K562 (cell line): ENCODE measurements around the gene RPAIN. TPM values are rescaled to one million over a fixed set of nuclear protein-coding genes. Genes with fewer than 3 reads are reported as not detected.

Source experiments
- ATAC-seq: fragments of 200-7000 bp; cut with Tn5 transposase; 3 replicates; pipeline ENCODE4 v1.9.1; 2020; ENCODE audit warnings: moderate library complexity
- BruUV-seq: library from RNA; stranded (reverse); fragments of 400-500 nt; replicated peaks from 2 replicates; lab custom pipeline; 2021; lab: Mats Ljungman, UMichigan
- CTCF ChIA-PET: fragments of 300-600 bp; formaldehyde crosslinking; extraction: SDS; loops from one replicate; lab custom pipeline; 2021; ENCODE audit warnings: low intra/inter-chr PET ratio; lab: Yijun Ruan, JAX
- POLR2A ChIA-PET: fragments of 300-600, 350-650 bp; sonication (Branson Sonifier 250); formaldehyde crosslinking; extraction: SDS; loops from one replicate; lab custom pipeline; 2021; ENCODE audit warnings: antibody characterized with exemption, inconsistent platforms; lab: Yijun Ruan, JAX
- DNase-seq, 4 experiments: peaks; one replicate each; pipeline versions ENCODE4 v3.0.0 to v3.0.0-alpha.2; 2011 to 2018; ENCODE audit warnings: low spot score in 3 of 4, mixed read lengths in 3 of 4; ENCODE audit errors: extremely low read depth in 1 of 4
- FAIRE-seq: peaks from 2 replicates; lab custom pipeline; 2011; peaks lifted over from hg19 to GRCh38; lab: Jason Lieb, UNC
- H2AFZ ChIP-seq: 2 replicates; pipeline ENCODE4 v1.6.0; 2011; ENCODE audit warnings: low read depth, low read length, control low read depth, inconsistent platforms
- H3K27ac ChIP-seq: fragments of 200-600 bp; 3 replicates; pipeline ENCODE4 v1.8.0; 2011; ENCODE audit warnings: low read depth, mild to moderate bottlenecking, control low read depth, inconsistent platforms, low read length, moderate library complexity, mixed read lengths; ENCODE audit errors: extremely low read depth
- H3K27me3 ChIP-seq, 2 experiments: fragments of 300-600 bp in 1 of 2; 2 replicates in 1 of 2; 3 replicates in 1 of 2; pipeline versions ENCODE4 v1.6.0 to v1.8.0; 2011; ENCODE audit warnings: inconsistent platforms in 2 of 2, low read length in 2 of 2, mild to moderate bottlenecking in 1 of 2, mixed read lengths in 1 of 2, moderate library complexity in 1 of 2; ENCODE audit not compliant: control insufficient read depth in 2 of 2, insufficient read depth in 2 of 2
- H3K36me3 ChIP-seq: fragments of 300-600 bp; 3 replicates; pipeline ENCODE4 v1.8.0; 2011; ENCODE audit warnings: mild to moderate bottlenecking, low read length, inconsistent platforms; ENCODE audit not compliant: control insufficient read depth, insufficient read depth
- H3K4me1 ChIP-seq, 2 experiments: fragments of 200-600 bp in 1 of 2; replicated peaks in 1 of 2; 2 replicates in 1 of 2; 3 replicates in 1 of 2; pipeline versions ENCODE4 v1.5.1 to v1.8.0; 2011; ENCODE audit warnings: inconsistent platforms in 2 of 2, low read length in 2 of 2, mild to moderate bottlenecking in 1 of 2, mixed read lengths in 1 of 2, moderate library complexity in 1 of 2; ENCODE audit not compliant: control insufficient read depth in 2 of 2, insufficient read depth in 2 of 2
- H3K4me2 ChIP-seq: 2 replicates; pipeline ENCODE4 v1.6.1; 2011; ENCODE audit warnings: low read length, control low read depth, inconsistent platforms, mixed read lengths; ENCODE audit not compliant: insufficient read depth
- H3K4me3 ChIP-seq: fragments of 200-600 bp; sonication (generic), shearing (Covaris generic); 2 replicates; pipeline ENCODE4 v1.5.1; 2016; ENCODE audit warnings: control low read depth, inconsistent platforms
- H3K79me2 ChIP-seq: fragments of 200-600 bp; 3 replicates; pipeline ENCODE4 v1.8.0; 2011; ENCODE audit warnings: low read length, inconsistent platforms; ENCODE audit not compliant: control insufficient read depth, insufficient read depth
- H3K9ac ChIP-seq, 2 experiments: 2 replicates each; pipeline versions ENCODE4 v1.6.0 to v1.6.1; 2011; ENCODE audit warnings: low read depth in 2 of 2, low read length in 2 of 2, control low read depth in 1 of 2, inconsistent platforms in 1 of 2, mild to moderate bottlenecking in 1 of 2, mixed read lengths in 1 of 2; ENCODE audit not compliant: insufficient read depth in 1 of 2
- H3K9me1 ChIP-seq: one replicate; pipeline ENCODE4 v1.6.0; 2011; ENCODE audit warnings: inconsistent platforms, mild to moderate bottlenecking, low read length, moderate library complexity; ENCODE audit not compliant: control insufficient read depth, insufficient read depth
- H3K9me3 ChIP-seq: replicated peaks from 2 replicates; pipeline ENCODE4 v1.5.1; 2011; ENCODE audit warnings: low read depth, low read length, inconsistent platforms; ENCODE audit not compliant: control insufficient read depth, insufficient read depth
- H4K20me1 ChIP-seq: replicated peaks from 2 replicates; pipeline ENCODE4 v1.6.1; 2011; ENCODE audit warnings: low read length, inconsistent platforms, mixed read lengths; ENCODE audit not compliant: control insufficient read depth, insufficient read depth
- CREB5 ChIP-seq: fragments of 250-450 bp; sonication (Bioruptor Pico); IDR thresholded peaks from 2 replicates; pipeline ENCODE4 v1.5.0; 2020; ENCODE audit warnings: mild to moderate bottlenecking
- E4F1 ChIP-seq: fragments of 250-450 bp; sonication (Bioruptor Pico); IDR thresholded peaks from 2 replicates; pipeline ENCODE4 v1.5.0; 2021; ENCODE audit warnings: mild to moderate bottlenecking, borderline replicate concordance
- GMEB1 ChIP-seq: fragments of 250-450 bp; sonication (Bioruptor Pico); IDR thresholded peaks from 2 replicates; pipeline ENCODE4 v1.4.0; 2020; ENCODE audit warnings: mild to moderate bottlenecking
- MCM7 ChIP-seq, 2 experiments: fragments of 450-650 bp; IDR thresholded peaks; 2 replicates each; pipeline ENCODE4 v1.6.1; 2016 to 2018
- SMARCE1 ChIP-seq: fragments of 450-650 bp; IDR thresholded peaks from 2 replicates; pipeline ENCODE4 v1.7.1; 2016; ENCODE audit warnings: mild to moderate bottlenecking
- ZC3H8 ChIP-seq: fragments of 450-650 bp; IDR thresholded peaks from 2 replicates; pipeline ENCODE4 v1.6.1; 2017
- ZNF395 ChIP-seq: fragments of 200-800 bp; sonication (Bioruptor generic); IDR thresholded peaks from 2 replicates; pipeline ENCODE4 v1.6.1; 2017; ENCODE audit warnings: missing genetic modification characterization, missing compliant biosample characterization
- WGBS: fragments of 100-300 bp; shearing (Covaris generic); methylation state at CpG from one replicate; pipeline ENCODE4 v1.1.6; 2016; ENCODE audit warnings: low coverage, mixed read lengths; ENCODE audit not compliant: insufficient coverage; ENCODE audit errors: missing lambda C conversion rate; 5-methylcytosine and 5-hydroxymethylcytosine counted together
- in situ Hi-C: fragments of 300-500 bp; cut with MboI; formaldehyde crosslinking; loops from 4 replicates; pipeline ENCODE4 v1.15.0; 2018; ENCODE audit warnings: inconsistent platforms, mixed read lengths
- intact Hi-C: fragments of 100-400 bp; cut with micrococcal nuclease; formaldehyde crosslinking; loops from 2 replicates; pipeline ENCODE4 v1.14.2; 2022
- polyA plus RNA-seq, 8 experiments: library from polyadenylated mRNA; depleted of rRNA in 4 of 8; stranded (reverse) in 5 of 8; unstranded in 3 of 8; fragments of >200 nt; fragmentation: Nextera tagmentation in 2 of 8; fragmentation: Illumina TruSeq in 1 of 8; extraction: Ambion mirVana in 2 of 8; extraction: Trizol in 1 of 8; gene quantifications; 2 replicates each; pipeline versions ENCODE4 v1.2.1 to v1.2.3, GENCODE V29; 2011 to 2014; ENCODE audit warnings: inconsistent platforms in 1 of 8, missing spikeins in 1 of 8
- total RNA-seq, 7 experiments: library from RNA; depleted of rRNA in 6 of 7; stranded (reverse); fragments of >200 nt in 6 of 7; fragmentation: Illumina TruSeq in 2 of 7; extraction: Trizol in 2 of 7; gene quantifications; 2 replicates each; pipeline versions ENCODE4 v1.2.1 to v1.2.3, GENCODE V29; 2011 to 2021; ENCODE audit warnings: low replicate concordance in 1 of 7
- TF ChIP-seq, protein P1 (sequence below): fragments of 250-450 bp; sonication (Bioruptor Pico); IDR thresholded peaks from 2 replicates; pipeline ENCODE4 v1.8.0; 2022; ENCODE audit warnings: inconsistent platforms, mild to moderate bottlenecking, moderate library complexity, borderline replicate concordance
- TF ChIP-seq, protein P2 (sequence below), 2 experiments: fragments of 450-650 bp in 1 of 2; sonication (generic) in 1 of 2; formaldehyde crosslinking in 1 of 2; IDR thresholded peaks in 1 of 2; conservative IDR thresholded peaks in 1 of 2; 2 replicates each; pipeline versions ENCODE4 v1.6.1 to v1.8.1; 2016 to 2023; ENCODE audit warnings: mild to moderate bottlenecking in 2 of 2, moderate library complexity in 2 of 2, inconsistent platforms in 1 of 2, missing genetic modification reagents in 1 of 2

Gene RPAIN
- total and polyA plus RNA-seq, 9 of the 15 experiments (the other 6 are each of a cell fraction or from before 2014, with no cell fraction given): 27.3 to 63.7 (median 38.5) TPM

GRCh38 chr17:5370411-5370810 lies 49.6 kb upstream of the RPAIN start (continued):
- TF ChIP-seq GMEB1 (CRISPR knock-in tag) (no peak), CREB5 (CRISPR knock-in tag) (no peak), SMARCE1 (no peak), ZC3H8 (no peak)

DNA sequence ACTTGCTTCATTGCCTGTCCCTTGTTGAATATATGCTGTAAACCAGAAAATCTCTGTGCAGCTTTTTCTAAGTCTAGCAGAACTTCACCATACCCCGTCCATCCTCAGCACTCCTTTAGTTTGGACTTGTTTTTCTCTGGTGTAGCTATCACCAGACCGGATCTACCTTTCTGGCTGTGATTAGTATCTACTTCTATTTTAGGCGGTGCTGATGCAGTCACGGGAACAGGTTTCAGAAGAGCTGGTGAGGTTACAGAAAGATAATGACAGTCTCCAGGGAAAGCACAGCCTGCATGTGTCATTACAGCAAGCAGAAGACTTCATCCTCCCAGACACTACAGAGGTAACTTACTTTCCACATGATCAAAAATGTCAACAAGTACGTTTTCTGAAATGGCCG lies 46.9 kb upstream of the RPAIN start:
- H3K9me1 ChIP-seq: no peaks in the 10 kb centered on the region
- peaks cover 69% of the 10 kb centered on the region; the same call in 2 of the 3 replicates for H3K36me3 ChIP-seq
- ChIA-PET CTCF (no interaction called here), POLR2A (interaction anchor here (0.7 to 1.9 kb wide), 3 partner anchors 8 to 608 kb away, joined by 3 to 4 read pairs (median 3); no protein-coding TSS in a partner anchor)
- FAIRE-seq (no peak), ATAC-seq (no peak), DNase-seq (no peak)
- BruUV-seq: no TSS peak
- H4K20me1 ChIP-seq: no peaks in the 10 kb centered on the region
- no peak overlapping the region for H3K4me3 ChIP-seq
- H3K4me1 ChIP-seq: peaks cover 0 to 3% of the 10 kb centered on the region in 2 experiments; a peak in 2 of 5 replicates
- no peaks in the 10 kb centered on the region for H3K79me2 ChIP-seq
- no peak overlapping the region for H3K4me2 ChIP-seq
- H3K9ac ChIP-seq: no peak overlapping the region
- 89% methylated on average over 6 of the region's 6 CpGs for WGBS
- intact Hi-C loops: no loop called here
- no peak overlapping the region for H2AFZ ChIP-seq
- in situ Hi-C loops: no loop called here
- H3K27ac ChIP-seq: no peak overlapping the region
- H3K27me3 ChIP-seq: no peaks in the 10 kb centered on the region
- no peaks in the 10 kb centered on the region for H3K9me3 ChIP-seq
- TF ChIP-seq, protein P1, sequence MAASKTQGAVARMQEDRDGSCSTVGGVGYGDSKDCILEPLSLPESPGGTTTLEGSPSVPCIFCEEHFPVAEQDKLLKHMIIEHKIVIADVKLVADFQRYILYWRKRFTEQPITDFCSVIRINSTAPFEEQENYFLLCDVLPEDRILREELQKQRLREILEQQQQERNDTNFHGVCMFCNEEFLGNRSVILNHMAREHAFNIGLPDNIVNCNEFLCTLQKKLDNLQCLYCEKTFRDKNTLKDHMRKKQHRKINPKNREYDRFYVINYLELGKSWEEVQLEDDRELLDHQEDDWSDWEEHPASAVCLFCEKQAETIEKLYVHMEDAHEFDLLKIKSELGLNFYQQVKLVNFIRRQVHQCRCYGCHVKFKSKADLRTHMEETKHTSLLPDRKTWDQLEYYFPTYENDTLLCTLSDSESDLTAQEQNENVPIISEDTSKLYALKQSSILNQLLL (CRISPR knock-in tag): no peak
- TF ChIP-seq E4F1 (CRISPR knock-in tag) (no peak), MCM7 (IDR thresholded peaks at IDR 0.05) (no peak), ZNF395 (CRISPR knock-in tag) (no peak)
- TF ChIP-seq, protein P2, sequence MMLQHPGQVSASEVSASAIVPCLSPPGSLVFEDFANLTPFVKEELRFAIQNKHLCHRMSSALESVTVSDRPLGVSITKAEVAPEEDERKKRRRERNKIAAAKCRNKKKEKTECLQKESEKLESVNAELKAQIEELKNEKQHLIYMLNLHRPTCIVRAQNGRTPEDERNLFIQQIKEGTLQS (IDR thresholded peaks at IDR 0.05): no peak
- TF ChIP-seq, protein P2 (CRISPR knock-in tag; conservative IDR thresholded peaks at IDR 0.05): no peak
